GM18526 (cell line): ENCODE results near the gene THTPA.

Experiments
- POLR2A ChIP-seq: IDR thresholded peaks from 3 replicates; pipeline ENCODE4 v1.6.1; 2011; ENCODE audit not compliant: insufficient read length; ENCODE audit errors: extremely low read depth

The THTPA gene

GRCh38 chr14:23529016-23529415 is 27.1 kb upstream of the THTPA start:
- no peak for TF ChIP-seq POLR2A

GRCh38 chr14:23530375-23531055 is 25.6 kb upstream of the THTPA start:
- TF ChIP-seq POLR2A: no peak

GRCh38 chr14:23531391-23531790 is 24.7 kb upstream of the THTPA start:
- TF ChIP-seq POLR2A: no peak

- no peak for TF ChIP-seq POLR2A
Measured at GRCh38 chr14:23532658-23533057, 23.4 kb upstream of the THTPA start.

GRCh38 chr14:23533652-23534435 is 22.2 kb upstream of the THTPA start:
- no peak for TF ChIP-seq POLR2A

GRCh38 chr14:23535943-23536342 is 20.1 kb upstream of the THTPA start:
- no peak for TF ChIP-seq POLR2A

GRCh38 chr14:23536494-23536893 is 19.6 kb upstream of the THTPA start:
- TF ChIP-seq POLR2A: no peak

GRCh38 chr14:23537351-23538049 is 18.6 kb upstream of the THTPA start:
- no peak for TF ChIP-seq POLR2A

GRCh38 chr14:23538050-23538718 is 17.9 kb upstream of the THTPA start:
- no peak for TF ChIP-seq POLR2A

- no peak for TF ChIP-seq POLR2A
Measured at GRCh38 chr14:23538785-23539184, 17.3 kb upstream of the THTPA start.

- TF ChIP-seq POLR2A: no peak
Measured at GRCh38 chr14:23539248-23540140, 16.6 kb upstream of the THTPA start.

GRCh38 chr14:23540141-23540469 is 16.0 kb upstream of the THTPA start:
- TF ChIP-seq POLR2A: no peak

GRCh38 chr14:23542261-23542660 is 13.8 kb upstream of the THTPA start:
- no peak for TF ChIP-seq POLR2A

- no peak for TF ChIP-seq POLR2A
Measured at GRCh38 chr14:23543403-23543802, 12.7 kb upstream of the THTPA start.

GRCh38 chr14:23544511-23545447 is 11.3 kb upstream of the THTPA start:
- TF ChIP-seq POLR2A: no peak
